CD4-positive, alpha-beta T cell treated with Interleukin-21 for 1 hour (primary cell): ENCODE data around the gene AGO3.
"Not testable (repeated sequence)": the region's sequence is repeated elsewhere in the genome, so short reads cannot be mapped to it uniquely, and the experiment has no call there.

Experiments
- DNase-seq: peaks from one replicate; pipeline ENCODE4 v3.0.0-alpha.2; 2020

The AGO3 gene

DNA sequence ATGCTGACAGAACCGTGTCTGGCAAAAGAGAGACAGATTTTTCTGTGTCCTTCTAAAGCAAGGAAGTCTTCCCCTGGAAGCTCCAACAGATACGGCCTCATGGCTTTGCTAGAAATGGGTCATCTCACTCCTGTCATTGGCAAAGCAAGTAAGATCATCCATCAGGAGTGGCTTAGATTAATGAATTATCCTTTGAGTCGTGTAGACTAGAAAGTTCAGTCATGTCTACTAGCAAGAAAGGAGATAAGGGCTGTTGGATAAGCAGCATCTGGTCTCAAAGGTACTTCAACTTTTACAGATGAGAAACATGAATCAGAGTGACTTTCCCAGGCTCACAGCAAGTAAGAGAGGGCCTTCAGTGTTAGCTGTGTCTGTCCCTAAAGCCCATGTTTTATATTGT, 3.4 kb upstream of the AGO3 start:
- no peak for DNase-seq

DNA sequence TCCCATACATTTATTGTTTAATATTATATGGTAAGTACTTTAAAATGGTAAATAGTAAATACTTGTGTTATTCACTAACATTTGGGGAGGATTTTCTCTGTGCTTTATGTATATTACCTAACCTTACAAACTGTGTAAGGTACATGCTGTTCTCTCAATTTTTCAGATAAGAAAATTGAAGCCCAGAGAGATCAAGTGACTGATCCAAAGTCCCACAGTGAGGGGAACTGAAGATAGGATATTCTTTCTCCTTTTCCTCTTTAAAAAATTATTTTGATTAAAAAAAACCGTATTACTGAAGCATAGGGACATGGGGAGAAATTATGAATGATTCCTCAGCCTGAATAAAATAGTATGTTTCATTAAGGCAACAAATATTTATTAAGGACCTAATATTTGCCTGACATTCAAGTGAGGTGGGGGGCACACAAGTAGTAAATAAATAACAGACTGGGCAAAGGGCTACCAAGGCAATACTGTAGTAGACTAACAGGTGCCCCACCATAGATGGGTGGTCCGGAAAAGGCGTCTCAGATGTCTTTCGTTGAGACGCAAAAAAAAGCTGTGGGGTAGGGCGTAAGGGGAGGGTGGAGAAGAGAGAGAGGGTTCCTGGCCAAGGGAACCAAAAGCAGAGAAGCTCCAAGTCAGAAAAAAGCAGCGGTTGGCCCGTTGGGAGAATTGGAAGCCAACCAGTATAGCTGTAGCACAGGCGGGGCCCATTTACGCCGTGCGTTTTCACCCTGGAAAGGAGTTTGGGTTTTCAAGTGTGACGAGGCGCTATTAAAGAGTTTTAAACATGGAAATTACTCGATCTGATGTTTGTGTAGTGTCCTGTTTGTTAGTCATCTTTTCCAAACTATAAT, 944 bp upstream of the AGO3 start:
- peak; percentile 59 for DNase-seq

GRCh38 chr1:35931446-35932157, 697 bp downstream of the AGO3 start:
- DNase-seq, result no peak

- no peak for DNase-seq
Measured at GRCh38 chr1:35932158-35932636, 1.3 kb downstream of the AGO3 start.

DNA sequence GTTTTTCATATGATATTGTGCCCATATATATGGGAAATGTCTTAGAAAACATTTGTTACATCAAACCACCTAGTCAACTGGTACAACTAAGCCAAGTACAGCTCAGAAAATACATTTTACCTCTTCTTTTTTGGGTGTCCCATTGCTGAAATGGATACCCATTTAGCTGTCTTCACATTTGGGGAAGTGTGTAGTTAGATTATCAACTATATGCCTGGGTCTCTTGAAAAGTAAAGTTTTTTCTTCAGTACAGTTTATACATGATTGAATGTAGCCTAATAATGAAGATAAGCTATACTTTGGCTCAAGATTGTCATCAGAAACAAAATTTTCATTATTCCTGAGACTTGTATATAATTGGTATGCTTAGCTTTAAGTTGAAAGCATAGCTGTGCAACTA, 2.0 kb downstream of the AGO3 start:
- no peak for DNase-seq

GRCh38 chr1:35935442-35936388, 4.8 kb downstream of the AGO3 start:
- DNase-seq, result no peak

DNA sequence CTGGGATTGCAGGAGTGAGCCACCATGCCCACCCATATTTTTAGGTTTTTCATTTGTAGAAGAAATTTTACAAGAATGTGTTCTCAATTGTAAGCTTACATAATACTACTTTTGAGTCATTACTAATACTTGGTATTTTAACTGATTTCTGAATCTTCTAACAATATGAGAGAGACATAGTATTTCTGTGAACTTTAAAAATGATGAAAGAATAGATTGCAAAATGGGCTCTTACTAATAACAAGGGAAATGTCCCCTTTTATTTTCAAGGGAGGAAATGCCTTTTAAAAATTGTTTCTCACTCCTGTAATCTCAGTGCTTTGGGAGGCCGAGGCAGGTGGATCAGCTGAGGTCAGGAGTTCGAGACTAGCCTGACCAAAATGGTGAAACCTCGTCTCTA, 5.9 kb downstream of the AGO3 start:
- DNase-seq, result no peak

DNA sequence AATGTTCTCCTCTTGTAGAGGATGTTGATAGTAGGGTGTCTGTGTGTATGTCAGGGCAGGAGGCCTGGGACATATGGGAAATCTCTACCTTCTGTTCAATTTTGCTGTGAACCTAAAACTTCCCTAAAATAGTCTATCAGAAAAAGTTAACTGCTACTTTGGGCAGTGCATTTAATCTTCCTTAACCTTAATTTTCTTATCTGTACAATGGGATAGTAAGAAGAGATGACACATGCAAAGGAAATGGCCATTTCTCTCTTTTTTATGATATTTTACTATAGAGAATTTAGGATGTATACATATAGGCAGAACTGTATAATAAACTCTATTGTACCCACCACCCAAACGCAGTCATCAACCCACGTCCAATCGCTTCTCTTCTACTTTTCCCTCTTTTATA, 8.6 kb downstream of the AGO3 start:
- no peak for DNase-seq

- no peak for DNase-seq
Measured at GRCh38 chr1:35945327-35945726, 14.4 kb downstream of the AGO3 start.

DNA sequence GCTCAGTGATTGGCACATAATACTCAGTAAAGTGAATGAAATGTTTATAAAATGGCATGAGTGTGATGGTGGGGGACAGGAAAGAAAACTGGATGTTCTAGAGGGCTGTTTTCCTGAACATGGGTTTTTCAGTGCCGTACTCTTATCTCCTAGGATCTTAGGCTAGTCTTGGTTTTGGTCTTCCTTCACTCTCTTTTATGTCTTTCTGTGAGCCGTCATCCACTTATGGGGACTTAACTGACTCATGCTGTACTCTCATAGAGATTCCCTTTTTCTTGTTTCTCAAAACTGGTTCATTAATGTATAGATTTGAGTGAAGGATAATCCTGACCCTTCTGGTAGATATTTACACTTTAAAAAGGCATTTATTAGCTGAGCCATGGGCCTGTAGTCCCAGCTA, 16.6 kb downstream of the AGO3 start:
- no peak for DNase-seq

DNA sequence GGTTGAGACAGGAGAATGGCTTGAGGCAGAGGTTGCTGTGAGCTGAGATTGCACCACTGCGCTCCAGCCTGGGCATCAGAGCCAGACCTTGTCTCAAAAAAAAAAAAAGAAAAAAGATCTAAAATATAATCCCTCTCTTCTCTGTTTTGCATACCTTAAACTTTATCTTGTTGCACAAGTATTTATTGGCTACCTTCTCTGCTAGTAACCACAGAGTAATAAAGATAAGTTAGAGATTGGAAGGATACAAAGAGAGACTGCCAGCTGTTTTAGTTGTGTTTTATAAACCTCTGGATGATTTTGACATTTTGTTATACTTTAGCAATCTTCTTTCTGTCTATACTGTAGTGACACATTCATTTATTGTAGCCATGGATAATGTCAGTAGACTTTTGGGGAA, 27.7 kb downstream of the AGO3 start:
- DNase-seq, result no peak

GRCh38 chr1:35959304-35959703, 28.4 kb downstream of the AGO3 start:
- no peak for DNase-seq

GRCh38 chr1:35962952-35963351, 32.0 kb downstream of the AGO3 start:
- no peak for DNase-seq

DNA sequence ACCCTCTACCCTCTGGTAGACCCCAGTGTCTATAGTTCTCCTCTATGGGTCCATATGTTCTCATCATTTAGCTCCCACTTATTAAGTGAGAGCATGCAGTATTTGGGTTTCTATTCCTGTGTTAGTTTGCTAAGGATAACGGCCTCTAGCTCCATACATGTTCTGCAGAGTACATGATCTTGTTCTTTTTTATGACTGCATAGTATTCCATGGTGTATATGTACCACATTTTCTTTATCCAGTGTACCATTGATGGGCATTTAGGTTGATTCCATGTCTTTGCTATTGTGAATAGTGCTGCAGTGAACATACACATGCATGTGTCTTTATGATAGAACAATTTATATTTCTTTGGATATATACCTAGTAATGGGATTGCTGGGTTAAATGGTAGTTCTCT, 33.4 kb downstream of the AGO3 start:
- not testable (repeated sequence) for DNase-seq

GRCh38 chr1:35968396-35968795, 37.5 kb downstream of the AGO3 start:
- DNase-seq, result no peak

- no peak for DNase-seq
Measured at GRCh38 chr1:35971601-35972000, 40.7 kb downstream of the AGO3 start.

DNA sequence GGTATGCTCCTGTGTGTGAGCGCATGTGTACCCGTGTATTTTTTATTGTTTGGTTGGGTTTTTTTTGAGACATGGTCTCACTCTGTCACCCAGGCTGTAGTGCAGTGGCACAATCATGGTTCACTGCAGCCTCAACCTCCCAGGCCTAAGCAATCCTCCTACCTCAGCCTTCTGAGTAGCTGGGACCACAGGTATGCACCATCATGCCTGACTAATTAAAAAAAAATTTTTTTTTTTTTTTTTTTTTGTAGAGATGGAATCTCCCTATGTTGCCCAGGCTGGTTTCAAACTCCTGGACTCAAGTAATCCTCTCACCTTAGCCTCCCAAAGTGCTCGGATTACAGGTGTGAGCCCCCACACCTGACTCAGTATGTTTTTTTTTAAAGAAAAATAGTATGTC, 41.7 kb downstream of the AGO3 start:
- DNase-seq, result not testable (repeated sequence)

GRCh38 chr1:35980090-35980489, 49.2 kb downstream of the AGO3 start:
- DNase-seq, result no peak

- DNase-seq, result no peak
Measured at GRCh38 chr1:35988237-35988636, 57.3 kb downstream of the AGO3 start.

DNA sequence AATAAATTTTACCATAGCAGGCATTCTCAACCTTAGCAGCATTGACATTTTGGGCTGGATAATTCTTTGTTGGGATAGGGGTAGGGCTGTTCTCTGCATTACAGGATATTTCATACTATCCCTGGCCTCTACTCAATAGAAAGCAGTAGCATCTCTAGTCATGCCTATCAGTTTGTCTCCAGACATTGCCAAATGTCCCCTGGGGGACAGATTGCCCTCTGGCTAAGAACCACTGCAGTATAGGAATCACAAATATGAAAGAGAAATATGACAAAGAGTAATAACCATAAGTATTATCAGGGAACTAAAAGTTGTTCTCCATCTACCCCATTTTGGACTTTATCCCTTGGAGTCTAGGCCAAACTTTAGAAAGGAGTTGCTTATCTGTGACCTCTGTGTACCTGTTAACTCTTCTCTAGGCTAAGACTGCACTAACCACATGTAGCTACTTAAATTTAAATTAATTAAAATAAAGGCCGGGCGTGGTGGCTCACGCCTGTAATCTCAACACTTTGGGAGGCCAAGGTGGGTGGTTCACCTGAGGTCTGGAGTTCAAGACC, 76.1 kb downstream of the AGO3 start:
- no peak for DNase-seq

DNA sequence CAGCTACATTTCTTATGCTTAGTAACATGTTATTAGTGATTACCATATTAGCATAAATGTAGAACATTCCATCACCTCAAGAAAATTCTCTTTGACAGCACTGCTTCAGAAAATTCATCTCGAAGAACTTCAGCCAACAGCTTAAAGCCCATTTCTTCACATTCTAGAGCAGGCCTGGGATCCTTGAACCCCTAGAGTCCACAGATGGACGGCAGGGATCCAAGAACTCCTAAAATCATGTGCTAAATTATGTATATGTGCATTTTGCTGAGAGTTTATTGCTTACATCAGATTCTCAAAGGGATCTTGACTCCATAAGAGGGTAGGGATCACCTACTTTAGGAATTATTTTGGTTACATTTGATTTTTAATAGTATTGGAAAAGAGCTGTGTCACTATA, 76.8 kb downstream of the AGO3 start:
- no peak for DNase-seq

DNA sequence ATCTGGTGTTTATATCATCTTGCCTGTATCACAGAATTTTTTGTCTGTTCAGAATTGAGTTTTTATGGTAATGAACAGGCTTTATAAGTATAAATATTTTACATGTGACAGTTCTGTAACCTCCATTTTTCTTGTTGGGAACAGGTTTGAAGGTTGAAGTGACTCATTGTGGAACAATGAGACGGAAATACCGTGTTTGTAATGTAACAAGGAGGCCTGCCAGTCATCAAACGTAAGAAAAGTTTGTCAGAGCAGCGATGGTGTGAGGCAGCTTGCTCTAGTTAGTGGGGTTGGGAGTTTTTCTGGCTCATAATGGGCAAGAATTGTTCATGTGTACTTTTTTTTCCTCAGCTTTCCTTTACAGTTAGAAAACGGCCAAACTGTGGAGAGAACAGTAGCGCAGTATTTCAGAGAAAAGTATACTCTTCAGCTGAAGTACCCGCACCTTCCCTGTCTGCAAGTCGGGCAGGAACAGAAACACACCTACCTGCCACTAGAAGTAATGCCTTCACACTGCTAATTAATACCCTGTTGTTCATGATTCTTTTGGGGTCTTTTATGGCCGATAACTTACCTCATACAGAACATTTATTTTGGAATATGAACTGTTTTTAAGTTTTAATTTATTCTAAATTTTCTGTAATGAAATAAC, 77.8 kb downstream of the AGO3 start:
- DNase-seq, result no peak
